GM18870 (cell line): Measurements from ENCODE around the gene RTEL1.
"Not testable (repeated sequence)": the region's sequence is repeated elsewhere in the genome, so short reads cannot be mapped to it uniquely, and the experiment has no call there.

Source experiments
- ATAC-seq: cut with Tn5 transposase; IDR thresholded peaks from one replicate; pipeline ENCODE4 v1.9.1; 2021; ENCODE audit warnings: moderate library complexity; ENCODE audit not compliant: unreplicated experiment

Gene RTEL1

DNA sequence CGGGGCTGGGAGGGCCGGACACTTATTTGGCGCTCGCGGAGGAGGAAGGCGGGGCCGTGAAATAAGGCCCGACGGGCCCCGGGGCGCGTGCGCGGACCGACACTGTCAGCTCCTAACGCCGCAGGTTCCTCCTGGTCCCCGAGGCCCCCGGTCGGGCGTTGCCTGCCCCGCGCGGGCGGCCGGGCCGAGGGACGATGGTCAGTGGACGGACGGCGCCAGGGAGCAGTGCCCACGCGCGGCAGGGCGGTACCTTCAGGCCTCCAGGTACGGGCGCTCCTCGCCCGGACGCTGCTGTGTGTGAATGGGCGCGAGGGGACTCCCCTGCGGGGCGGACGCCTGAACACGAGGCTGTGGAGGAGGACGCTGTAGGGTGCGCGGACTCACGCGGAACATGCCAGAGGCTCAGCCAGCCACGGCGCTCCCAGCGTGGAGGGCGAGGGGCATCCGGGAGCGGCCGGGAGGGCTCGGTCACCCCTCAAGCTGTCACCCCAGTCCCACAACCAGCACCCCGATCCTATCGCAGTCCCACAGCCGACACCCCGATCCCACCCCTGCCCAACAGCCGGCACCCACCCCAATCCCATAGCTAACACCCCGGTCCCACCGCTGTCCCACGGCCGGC, 30.9 kb upstream of the RTEL1 start:
- peak; percentile 54 for ATAC-seq

DNA sequence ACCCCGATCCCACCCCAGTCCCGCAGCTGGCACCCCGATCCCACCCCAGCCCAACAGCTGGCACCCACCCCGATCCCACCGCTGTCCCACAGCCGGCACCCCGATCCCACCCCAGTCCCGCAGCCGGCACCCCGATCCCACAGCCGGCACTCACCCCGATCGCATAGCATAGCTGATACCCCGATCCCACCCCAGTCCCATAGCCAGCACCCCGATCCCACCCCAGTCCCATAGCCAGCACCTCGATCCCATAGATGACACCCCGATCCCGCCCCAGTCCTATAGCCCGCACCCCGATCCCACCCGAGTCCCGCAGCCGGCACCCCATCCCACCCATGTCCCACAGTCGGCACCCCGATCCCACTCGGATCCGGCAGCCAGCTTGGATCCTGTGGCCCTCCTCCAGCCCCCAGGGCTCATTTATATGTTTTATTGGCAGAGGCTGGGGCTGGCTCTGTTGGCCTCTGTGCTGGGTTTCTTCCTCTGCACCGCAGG, 30.3 kb upstream of the RTEL1 start:
- no peak for ATAC-seq

GRCh38 chr20:63628246-63628975, 29.7 kb upstream of the RTEL1 start:
- ATAC-seq: no peak

GRCh38 chr20:63630956-63631355, 27.2 kb upstream of the RTEL1 start:
- ATAC-seq: not testable (repeated sequence)

DNA sequence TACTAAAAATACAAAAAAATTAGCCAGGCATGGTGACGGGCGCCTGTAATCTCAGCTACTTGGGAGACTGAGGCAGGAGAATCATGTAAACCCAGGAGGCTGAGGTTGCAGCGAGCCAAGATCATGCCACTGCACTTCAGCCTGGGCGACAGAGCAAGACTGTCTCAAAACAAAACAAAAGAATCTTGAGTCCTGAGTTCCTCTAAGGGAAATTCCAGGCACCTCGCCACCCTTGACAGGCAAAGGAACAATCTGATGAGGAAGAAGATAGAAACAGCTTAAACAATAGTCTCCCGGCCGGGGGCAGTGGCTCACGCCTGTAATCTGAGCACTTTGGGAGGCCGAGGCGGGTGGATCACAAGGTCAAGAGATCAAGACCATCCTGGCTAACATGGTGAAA, 26.7 kb upstream of the RTEL1 start:
- ATAC-seq: not testable (repeated sequence)

DNA sequence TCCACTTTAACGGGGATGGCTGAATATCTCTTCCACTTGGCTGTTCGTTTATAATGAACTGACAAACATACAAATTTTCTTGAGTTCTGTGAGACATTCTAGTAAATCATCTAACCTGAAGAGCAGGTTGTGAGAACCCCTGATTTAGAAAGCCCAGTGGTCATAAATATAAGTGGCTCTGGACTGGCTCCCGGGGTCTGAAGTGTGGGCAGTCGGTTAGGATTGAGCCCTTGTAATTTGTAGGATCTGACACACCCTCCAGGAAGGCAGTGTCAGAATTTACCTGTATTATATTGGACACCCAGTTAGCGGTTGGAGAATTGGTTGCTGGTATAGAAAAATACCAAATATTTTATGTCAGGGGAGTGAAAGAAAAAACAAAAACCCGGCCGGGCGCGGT, 24.4 kb upstream of the RTEL1 start:
- ATAC-seq: no peak

DNA sequence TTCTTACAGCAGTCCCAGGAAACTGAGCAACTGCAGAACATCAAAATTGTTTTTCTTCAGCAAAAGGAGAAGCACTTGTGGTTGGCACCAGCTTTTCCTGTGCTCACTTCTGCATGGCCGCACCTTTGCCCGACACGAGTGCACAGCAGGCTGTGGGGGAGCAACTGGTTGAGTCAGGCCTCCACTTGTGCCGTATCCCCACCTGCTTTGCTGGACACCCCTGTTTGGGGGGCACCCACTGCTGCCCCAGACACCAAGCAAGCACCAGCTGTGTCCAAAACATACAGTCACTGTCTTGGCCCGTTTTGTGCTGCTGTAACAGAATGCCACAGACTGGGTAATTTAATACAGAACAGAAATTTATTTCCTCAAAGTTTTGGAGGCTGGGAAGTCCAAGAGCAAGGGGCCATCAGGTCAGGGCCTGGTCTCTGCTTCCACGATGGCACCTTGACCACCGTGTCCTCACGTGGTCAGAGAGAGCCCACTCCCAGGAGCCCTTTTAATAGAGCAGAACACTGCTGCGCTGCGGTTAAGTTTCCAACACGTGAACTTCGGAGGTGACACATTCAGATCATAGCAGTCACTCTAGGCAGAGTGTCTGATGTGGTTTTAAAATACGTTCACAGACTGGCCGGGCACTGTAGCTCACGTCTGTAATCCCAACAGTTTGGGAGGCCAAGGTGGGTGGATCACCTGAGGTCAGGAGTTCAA, 22.5 kb upstream of the RTEL1 start:
- no peak for ATAC-seq

DNA sequence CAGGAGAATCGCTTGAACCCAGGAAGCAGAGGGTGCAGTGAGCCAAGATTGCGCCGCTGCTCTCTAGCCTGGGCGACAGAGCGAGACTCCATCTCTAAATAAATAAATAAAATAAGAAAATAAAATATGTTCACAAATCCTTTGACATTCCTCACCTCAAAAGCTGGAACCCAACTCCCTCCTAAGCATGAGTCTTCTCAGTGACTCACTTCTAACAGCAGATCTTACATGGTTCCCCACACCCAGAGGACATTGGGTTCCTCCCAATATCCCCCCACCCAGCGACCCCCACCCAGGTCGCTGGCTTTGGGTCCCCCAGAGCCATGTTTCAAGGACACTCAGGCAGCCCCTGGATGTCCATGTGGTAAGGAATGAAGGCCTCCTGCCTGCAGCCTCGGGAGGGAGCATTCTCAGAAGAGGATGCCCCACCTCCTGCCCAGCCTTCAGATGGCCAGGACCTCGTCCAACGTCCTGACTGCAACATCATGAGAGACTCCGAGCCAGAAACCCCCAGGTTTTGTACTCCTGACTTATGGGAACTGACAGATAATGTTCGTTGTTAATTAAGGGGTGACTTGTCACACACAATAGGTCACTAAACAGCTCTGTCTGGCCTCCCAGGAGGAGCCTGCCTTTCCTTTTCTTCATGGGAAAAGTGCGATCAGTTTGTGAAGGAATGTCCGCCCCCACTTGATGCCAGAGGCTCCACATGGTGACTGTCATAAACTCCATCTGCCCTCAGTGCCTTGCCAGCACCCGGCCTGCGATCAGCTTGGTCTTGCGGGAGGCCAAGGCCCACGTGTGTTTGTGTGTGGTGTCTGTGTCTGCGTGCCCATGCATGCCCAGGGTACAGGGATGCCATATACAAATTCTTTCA, 21.1 kb upstream of the RTEL1 start:
- no peak for ATAC-seq

GRCh38 chr20:63639093-63639975, 18.8 kb upstream of the RTEL1 start:
- ATAC-seq: no peak

DNA sequence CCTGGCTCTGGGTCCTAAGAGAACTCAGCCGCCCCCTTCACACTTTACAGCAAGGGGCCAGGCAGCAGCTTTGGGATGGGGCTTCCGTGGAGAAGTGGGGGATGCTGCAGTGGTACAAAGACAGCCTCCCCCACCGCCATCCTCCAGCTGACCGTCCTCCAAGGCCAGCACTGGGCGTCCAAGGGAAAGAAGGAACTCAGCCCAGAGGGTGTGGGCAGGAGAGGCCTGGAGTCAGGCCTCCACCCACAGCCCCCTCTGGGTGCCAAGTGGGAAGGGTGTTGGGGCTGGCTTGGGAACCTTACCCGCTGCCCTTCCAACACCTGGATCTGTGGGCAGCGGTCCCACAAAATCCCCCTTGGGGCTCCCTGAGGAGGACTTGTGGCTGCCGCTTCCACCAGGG, 18.0 kb upstream of the RTEL1 start:
- no peak for ATAC-seq

DNA sequence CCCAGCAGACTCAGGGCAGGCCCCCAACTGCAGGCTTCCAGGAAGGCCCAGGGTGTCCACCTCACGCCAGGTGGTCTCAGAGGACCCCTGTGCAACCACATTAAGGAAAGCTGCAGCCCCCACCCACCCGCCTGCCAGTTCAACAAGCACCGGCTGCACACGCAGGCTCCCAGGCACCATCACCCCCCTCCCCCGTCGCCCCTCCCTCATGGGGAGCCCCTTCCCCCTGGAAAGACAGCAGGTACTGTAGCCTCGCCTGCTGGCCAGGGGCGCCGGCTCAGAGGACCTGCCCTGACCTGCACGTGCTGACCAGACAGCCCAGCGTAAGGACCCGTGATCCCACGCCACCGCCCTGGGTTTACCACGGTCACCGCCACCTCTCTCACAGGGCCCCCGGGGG, 17.4 kb upstream of the RTEL1 start:
- ATAC-seq: not testable (repeated sequence)

DNA sequence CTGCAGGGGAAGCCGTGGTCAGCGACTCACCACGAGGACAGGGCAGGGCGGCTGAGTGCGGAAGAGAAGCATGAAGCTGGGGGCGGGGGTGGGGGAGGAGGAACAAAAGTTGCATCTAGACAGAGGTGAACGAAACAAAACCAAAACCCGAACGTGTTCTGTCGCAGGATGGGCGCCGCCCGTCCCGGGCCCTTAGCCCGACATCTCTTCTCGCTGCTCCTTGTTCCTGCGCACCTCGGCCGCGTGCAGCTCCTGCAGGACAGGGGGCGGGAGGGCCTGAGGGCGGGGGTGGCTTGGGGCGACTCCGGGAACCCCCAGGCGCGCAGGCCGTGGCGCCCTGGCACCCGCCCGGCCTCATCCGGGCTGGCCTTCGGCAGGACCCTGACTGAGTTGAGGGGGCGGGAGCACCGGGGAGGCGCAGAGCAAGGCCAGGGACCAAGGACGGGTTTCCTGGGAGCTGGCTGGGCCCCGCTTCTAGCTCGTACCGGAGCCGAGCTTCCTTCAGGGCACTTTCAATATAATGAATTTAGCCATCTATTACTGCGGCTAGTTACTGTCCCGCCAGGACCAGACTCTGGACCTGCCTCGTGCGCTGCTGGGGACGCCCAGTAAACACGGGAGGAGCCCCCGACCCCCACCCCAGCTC, 16.8 kb upstream of the RTEL1 start:
- ATAC-seq: no peak

- peak; percentile 40 for ATAC-seq
Observed at GRCh38 chr20:63641792-63642523, 16.2 kb upstream of the RTEL1 start.

- no peak for ATAC-seq
Observed at GRCh38 chr20:63642527-63643247, 15.4 kb upstream of the RTEL1 start.

- ATAC-seq: no peak
Observed at GRCh38 chr20:63643499-63643898, 14.6 kb upstream of the RTEL1 start.

GRCh38 chr20:63643946-63644345, 14.2 kb upstream of the RTEL1 start:
- no peak for ATAC-seq

DNA sequence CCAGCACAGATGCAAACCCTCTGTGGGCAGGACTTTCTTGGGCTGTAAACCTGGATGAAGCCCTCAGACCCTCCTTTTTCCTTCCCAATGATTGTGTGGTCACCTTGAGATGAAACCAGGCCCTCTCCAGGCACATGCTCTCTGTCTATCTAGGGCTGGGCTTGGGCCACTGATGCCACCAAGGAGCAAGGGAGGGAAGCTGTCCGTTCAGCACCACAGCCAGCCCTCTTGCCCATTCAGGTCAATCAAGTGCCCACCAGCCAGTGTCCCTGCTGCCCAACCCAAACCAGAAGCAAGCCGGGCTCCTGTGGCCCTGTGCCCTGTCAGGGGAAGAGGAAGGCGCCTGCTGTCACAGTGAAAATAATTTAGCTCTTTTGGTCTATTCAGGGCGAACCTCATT, 12.9 kb upstream of the RTEL1 start:
- ATAC-seq: no peak

DNA sequence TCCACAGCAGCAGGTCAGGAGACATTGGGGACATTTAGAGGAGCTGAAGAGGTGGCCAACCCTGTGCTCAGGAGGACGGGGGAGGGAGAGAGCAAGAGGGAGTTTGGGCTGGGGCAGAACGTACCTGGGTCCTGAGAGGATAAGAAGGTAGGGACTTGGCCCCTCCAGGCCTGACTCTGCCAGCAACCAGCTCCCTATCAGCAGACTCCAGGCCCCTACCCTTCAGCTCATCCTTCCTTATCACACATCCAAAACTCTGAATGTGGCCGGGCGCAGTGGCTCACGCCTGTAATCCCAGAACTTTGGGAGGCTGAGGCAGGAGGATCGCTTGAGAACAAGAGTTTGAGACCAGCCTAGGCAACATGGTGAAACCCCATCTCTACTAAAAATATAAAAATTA, 9.9 kb upstream of the RTEL1 start:
- no peak for ATAC-seq
